HG03457 (cell line): ENCODE data around the gene GSK3B.
A peak's percentile ranks its signal among the peaks of the same experiment; 100 is the strongest.

Experiments
- ATAC-seq: cut with Tn5 transposase; IDR thresholded peaks from one replicate; pipeline ENCODE4 v1.9.1; 2021; ENCODE audit warnings: moderate number of reproducible peaks; ENCODE audit not compliant: unreplicated experiment

The GSK3B gene

GRCh38 chr3:120093911-120094775, at the start of gene GSK3B:
Gene GSK3B, minus strand, starts transcription at chr3:120094447. Its CDS starts 1,013 bp downstream, at chr3:120093434.
- ATAC-seq = peak; percentile 30

GRCh38 chr3:120143676-120144075, 49.4 kb upstream of the GSK3B start:
- no peak for ATAC-seq

- ATAC-seq = no peak
These were observed 48.0 kb upstream of the GSK3B start for GRCh38 chr3:120142236-120142635.

- no peak for ATAC-seq
These were observed 46.0 kb upstream of the GSK3B start for GRCh38 chr3:120140098-120140742.

- no peak for ATAC-seq
These were observed 44.9 kb upstream of the GSK3B start for GRCh38 chr3:120139140-120139539.

GRCh38 chr3:120137548-120137947, 43.3 kb upstream of the GSK3B start:
- no peak for ATAC-seq

- no peak for ATAC-seq
These were observed 36.4 kb upstream of the GSK3B start for GRCh38 chr3:120130656-120131055.

GRCh38 chr3:120129718-120130513, 35.7 kb upstream of the GSK3B start:
- no peak for ATAC-seq

GRCh38 chr3:120129051-120129450, 34.8 kb upstream of the GSK3B start:
- ATAC-seq = no peak

- no peak for ATAC-seq
These were observed 31.7 kb upstream of the GSK3B start for GRCh38 chr3:120125992-120126391.

- no peak for ATAC-seq
These were observed 25.7 kb upstream of the GSK3B start for GRCh38 chr3:120119846-120120510.

- no peak for ATAC-seq
These were observed 20.7 kb upstream of the GSK3B start for GRCh38 chr3:120114981-120115380.

- ATAC-seq = no peak
These were observed 20.1 kb upstream of the GSK3B start for GRCh38 chr3:120114376-120114775.

GRCh38 chr3:120113128-120114116, 19.2 kb upstream of the GSK3B start:
- ATAC-seq = no peak

- ATAC-seq = no peak
These were observed 17.7 kb upstream of the GSK3B start for GRCh38 chr3:120111898-120112297.

- no peak for ATAC-seq
These were observed 9.0 kb upstream of the GSK3B start for GRCh38 chr3:120103276-120103675.

- ATAC-seq = no peak
These were observed 8.4 kb upstream of the GSK3B start for GRCh38 chr3:120102674-120103073.

GRCh38 chr3:120102232-120102631, 8.0 kb upstream of the GSK3B start:
- ATAC-seq = no peak

GRCh38 chr3:120101624-120102023, 7.4 kb upstream of the GSK3B start:
- ATAC-seq = no peak

- no peak for ATAC-seq
These were observed 6.5 kb upstream of the GSK3B start for GRCh38 chr3:120100711-120101110.
